HepG2 (cell line): ENCODE measurements around the gene BLOC1S1. TPM values are rescaled to one million over a fixed set of nuclear protein-coding genes. Genes with fewer than 3 reads are reported as not detected.

ENCODE experiments used
- HOXA7 ChIP-seq: sonication (generic); formaldehyde crosslinking; IDR thresholded peaks from 2 replicates; pipeline ENCODE4 v1.8.1; 2022; ENCODE audit warnings: mild to moderate bottlenecking, missing genetic modification reagents, moderate library complexity
- SMARCE1 ChIP-seq: fragments of 450-650 bp; IDR thresholded peaks from 2 replicates; pipeline ENCODE4 v1.6.1; 2017; ENCODE audit warnings: borderline replicate concordance
- SNAI1 ChIP-seq: sonication (generic); formaldehyde crosslinking; IDR thresholded peaks from 2 replicates; pipeline ENCODE4 v1.5.0; 2020; ENCODE audit warnings: mild to moderate bottlenecking, missing genetic modification reagents, borderline replicate concordance
- ZNF431 ChIP-seq: sonication (generic); formaldehyde crosslinking; IDR thresholded peaks from 2 replicates; pipeline ENCODE4 v1.9.0; 2022; ENCODE audit warnings: missing genetic modification reagents, low read depth, mild to moderate bottlenecking, borderline replicate concordance
- ZNF446 ChIP-seq: sonication (generic); formaldehyde crosslinking; IDR thresholded peaks from 2 replicates; pipeline ENCODE4 v1.5.0; 2020; ENCODE audit warnings: mild to moderate bottlenecking, missing genetic modification reagents
- ZNF646 ChIP-seq: sonication (generic); formaldehyde crosslinking; IDR thresholded peaks from 2 replicates; pipeline ENCODE4 v1.9.0; 2021; ENCODE audit warnings: mild to moderate bottlenecking, missing genetic modification reagents
- ZSCAN12 ChIP-seq: sonication (generic); formaldehyde crosslinking; IDR thresholded peaks from 2 replicates; pipeline ENCODE4 v1.9.0; 2021; ENCODE audit warnings: mild to moderate bottlenecking, missing genetic modification reagents
- polyA plus RNA-seq, 8 experiments: library from polyadenylated mRNA; depleted of rRNA in 3 of 8; stranded (reverse) in 7 of 8; unstranded in 1 of 8; fragments of >200 nt; fragmentation: Illumina TruSeq in 4 of 8; extraction: Trizol in 4 of 8; gene quantifications; 2 replicates each; pipeline versions ENCODE4 v1.2.1 to v1.2.3, GENCODE V29; 2011 to 2016; ENCODE audit warnings: low read depth in 4 of 8, missing spikeins in 1 of 8, mixed read lengths in 1 of 8; ENCODE audit not compliant: insufficient read depth in 1 of 8
- total RNA-seq, 5 experiments: library from RNA; depleted of rRNA; stranded (reverse); fragments of >200 nt; fragmentation: Illumina TruSeq; extraction: Trizol; gene quantifications; 2 replicates each; pipeline ENCODE4 v1.2.3, GENCODE V29; 2016; ENCODE audit warnings: low read depth in 1 of 5
- TF ChIP-seq, protein P1 (sequence below): sonication (generic); formaldehyde crosslinking; IDR thresholded peaks from 2 replicates; pipeline ENCODE4 v1.4.0; 2020; ENCODE audit warnings: missing genetic modification reagents
- TF ChIP-seq, protein P2 (sequence below): sonication (generic); formaldehyde crosslinking; IDR thresholded peaks from 2 replicates; pipeline ENCODE4 v1.5.0; 2020; ENCODE audit warnings: mild to moderate bottlenecking, missing genetic modification reagents
- TF ChIP-seq, protein P3 (sequence below): IDR thresholded peaks from 2 replicates; pipeline ENCODE4 v1.6.1; 2016; ENCODE audit warnings: missing genetic modification reagents, missing compliant biosample characterization
- TF ChIP-seq, protein P4 (sequence below): sonication (generic); formaldehyde crosslinking; IDR thresholded peaks from 2 replicates; pipeline ENCODE4 v1.4.0; 2020; ENCODE audit warnings: missing genetic modification reagents, low read depth, mild to moderate bottlenecking, borderline replicate concordance

The BLOC1S1 gene
- total and polyA plus RNA-seq, 2 of the 13 experiments (the other 11 are each of a cell fraction or from before 2014, with no cell fraction given), result 55.1 to 95.3 TPM

- TF ChIP-seq, protein P1, sequence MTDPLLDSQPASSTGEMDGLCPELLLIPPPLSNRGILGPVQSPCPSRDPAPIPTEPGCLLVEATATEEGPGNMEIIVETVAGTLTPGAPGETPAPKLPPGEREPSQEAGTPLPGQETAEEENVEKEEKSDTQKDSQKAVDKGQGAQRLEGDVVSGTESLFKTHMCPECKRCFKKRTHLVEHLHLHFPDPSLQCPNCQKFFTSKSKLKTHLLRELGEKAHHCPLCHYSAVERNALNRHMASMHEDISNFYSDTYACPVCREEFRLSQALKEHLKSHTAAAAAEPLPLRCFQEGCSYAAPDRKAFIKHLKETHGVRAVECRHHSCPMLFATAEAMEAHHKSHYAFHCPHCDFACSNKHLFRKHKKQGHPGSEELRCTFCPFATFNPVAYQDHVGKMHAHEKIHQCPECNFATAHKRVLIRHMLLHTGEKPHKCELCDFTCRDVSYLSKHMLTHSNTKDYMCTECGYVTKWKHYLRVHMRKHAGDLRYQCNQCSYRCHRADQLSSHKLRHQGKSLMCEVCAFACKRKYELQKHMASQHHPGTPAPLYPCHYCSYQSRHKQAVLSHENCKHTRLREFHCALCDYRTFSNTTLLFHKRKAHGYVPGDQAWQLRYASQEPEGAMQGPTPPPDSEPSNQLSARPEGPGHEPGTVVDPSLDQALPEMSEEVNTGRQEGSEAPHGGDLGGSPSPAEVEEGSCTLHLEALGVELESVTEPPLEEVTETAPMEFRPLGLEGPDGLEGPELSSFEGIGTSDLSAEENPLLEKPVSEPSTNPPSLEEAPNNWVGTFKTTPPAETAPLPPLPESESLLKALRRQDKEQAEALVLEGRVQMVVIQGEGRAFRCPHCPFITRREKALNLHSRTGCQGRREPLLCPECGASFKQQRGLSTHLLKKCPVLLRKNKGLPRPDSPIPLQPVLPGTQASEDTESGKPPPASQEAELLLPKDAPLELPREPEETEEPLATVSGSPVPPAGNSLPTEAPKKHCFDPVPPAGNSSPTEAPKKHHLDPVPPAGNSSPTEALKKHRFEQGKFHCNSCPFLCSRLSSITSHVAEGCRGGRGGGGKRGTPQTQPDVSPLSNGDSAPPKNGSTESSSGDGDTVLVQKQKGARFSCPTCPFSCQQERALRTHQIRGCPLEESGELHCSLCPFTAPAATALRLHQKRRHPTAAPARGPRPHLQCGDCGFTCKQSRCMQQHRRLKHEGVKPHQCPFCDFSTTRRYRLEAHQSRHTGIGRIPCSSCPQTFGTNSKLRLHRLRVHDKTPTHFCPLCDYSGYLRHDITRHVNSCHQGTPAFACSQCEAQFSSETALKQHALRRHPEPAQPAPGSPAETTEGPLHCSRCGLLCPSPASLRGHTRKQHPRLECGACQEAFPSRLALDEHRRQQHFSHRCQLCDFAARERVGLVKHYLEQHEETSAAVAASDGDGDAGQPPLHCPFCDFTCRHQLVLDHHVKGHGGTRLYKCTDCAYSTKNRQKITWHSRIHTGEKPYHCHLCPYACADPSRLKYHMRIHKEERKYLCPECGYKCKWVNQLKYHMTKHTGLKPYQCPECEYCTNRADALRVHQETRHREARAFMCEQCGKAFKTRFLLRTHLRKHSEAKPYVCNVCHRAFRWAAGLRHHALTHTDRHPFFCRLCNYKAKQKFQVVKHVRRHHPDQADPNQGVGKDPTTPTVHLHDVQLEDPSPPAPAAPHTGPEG (CRISPR knock-in tag), result no peak
- TF ChIP-seq ZNF446 (CRISPR knock-in tag), result 0 out of 2 replicates have a peak, but pooled peaks have one; percentile 38
- TF ChIP-seq SNAI1 (CRISPR knock-in tag), result no peak
- no peak for TF ChIP-seq ZNF646 (CRISPR knock-in tag)
- TF ChIP-seq, protein P2, sequence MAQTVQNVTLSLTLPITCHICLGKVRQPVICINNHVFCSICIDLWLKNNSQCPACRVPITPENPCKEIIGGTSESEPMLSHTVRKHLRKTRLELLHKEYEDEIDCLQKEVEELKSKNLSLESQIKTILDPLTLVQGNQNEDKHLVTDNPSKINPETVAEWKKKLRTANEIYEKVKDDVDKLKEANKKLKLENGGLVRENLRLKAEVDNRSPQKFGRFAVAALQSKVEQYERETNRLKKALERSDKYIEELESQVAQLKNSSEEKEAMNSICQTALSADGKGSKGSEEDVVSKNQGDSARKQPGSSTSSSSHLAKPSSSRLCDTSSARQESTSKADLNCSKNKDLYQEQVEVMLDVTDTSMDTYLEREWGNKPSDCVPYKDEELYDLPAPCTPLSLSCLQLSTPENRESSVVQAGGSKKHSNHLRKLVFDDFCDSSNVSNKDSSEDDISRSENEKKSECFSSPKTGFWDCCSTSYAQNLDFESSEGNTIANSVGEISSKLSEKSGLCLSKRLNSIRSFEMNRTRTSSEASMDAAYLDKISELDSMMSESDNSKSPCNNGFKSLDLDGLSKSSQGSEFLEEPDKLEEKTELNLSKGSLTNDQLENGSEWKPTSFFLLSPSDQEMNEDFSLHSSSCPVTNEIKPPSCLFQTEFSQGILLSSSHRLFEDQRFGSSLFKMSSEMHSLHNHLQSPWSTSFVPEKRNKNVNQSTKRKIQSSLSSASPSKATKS (CRISPR knock-in tag), result 0 out of 2 replicates have a peak, but pooled peaks have one; percentile 79
- no peak for TF ChIP-seq SMARCE1
- TF ChIP-seq, protein P3, sequence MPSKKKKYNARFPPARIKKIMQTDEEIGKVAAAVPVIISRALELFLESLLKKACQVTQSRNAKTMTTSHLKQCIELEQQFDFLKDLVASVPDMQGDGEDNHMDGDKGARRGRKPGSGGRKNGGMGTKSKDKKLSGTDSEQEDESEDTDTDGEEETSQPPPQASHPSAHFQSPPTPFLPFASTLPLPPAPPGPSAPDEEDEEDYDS (CRISPR knock-in tag), result no peak; the same call in 1 of the 2 replicates
- TF ChIP-seq ZNF431 (CRISPR knock-in tag), result no peak
- TF ChIP-seq, protein P4, sequence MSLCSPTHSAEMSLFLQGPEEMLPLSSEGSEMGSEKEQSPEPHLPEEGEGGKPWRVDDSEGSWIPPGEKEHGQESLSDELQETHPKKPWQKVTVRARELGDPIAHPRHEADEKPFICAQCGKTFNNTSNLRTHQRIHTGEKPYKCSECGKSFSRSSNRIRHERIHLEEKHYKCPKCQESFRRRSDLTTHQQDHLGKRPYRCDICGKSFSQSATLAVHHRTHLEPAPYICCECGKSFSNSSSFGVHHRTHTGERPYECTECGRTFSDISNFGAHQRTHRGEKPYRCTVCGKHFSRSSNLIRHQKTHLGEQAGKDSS (CRISPR knock-in tag), result no peak
- no peak for TF ChIP-seq ZSCAN12 (CRISPR knock-in tag)
- TF ChIP-seq HOXA7 (CRISPR knock-in tag), result no peak
Measured at GRCh38 chr12:55728939-55729818, 13.3 kb downstream of the BLOC1S1 start, which contains the start of gene CD63 (continued).
